OCI-LY3 (cell line): ENCODE results near the gene ROBO1.

Source experiments
- CTCF ChIP-seq: fragments of 200-600, 300-600 bp; sonication (generic); IDR thresholded peaks from 2 replicates; pipeline ENCODE4 v1.5.1; 2014; ENCODE audit warnings: antibody characterized with exemption, low read length, low read depth
- EZH2phosphoT487 ChIP-seq: fragments of 200-600 bp; shearing (Covaris generic); IDR thresholded peaks from 2 replicates; pipeline ENCODE4 v1.6.1; 2018; ENCODE audit warnings: antibody characterized with exemption, mixed run types, low read depth

DNA sequence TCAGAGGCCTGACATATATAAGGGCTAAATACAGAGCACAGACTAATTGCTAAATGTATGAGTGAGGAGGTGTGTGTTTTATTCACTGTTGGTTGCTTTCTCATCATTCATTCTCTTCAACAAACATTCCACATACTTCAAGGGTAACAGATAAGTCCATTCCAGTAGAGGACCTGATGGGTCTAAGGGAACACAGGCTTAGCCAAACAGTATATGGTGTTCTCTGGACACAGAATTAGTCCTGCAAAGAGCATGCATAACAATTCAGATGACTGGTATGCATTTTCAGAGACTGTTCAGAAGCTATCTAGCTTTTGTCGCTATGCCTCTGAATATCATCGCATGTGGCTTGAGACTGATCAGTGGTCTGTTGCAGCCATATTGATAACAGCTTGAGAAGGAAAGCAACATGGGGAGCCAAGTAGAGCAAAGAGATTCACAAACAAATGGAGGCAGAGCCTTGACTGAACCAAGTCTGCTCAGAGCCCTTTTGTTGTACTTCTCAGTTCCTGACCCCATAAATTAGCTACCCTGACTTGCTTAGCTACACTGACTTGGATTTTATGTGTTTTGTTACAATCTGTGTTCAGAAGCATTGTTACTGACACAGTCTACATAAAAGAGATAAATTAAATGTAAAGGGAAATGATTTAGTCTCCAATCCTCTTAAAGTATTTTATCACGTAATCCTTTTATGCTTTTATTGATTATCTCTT, 1178.7 kb downstream of the ROBO1 start:
- no peak for TF ChIP-seq EZH2phosphoT487
- TF ChIP-seq CTCF = no peak
